Upper lobe of left lung (tissue), 4 donors: ENCODE data around the gene GALP.

Source experiments
- CTCF ChIP-seq, 6 experiments: fragments of 450-650 bp in 4 of 6; fragments of 200-600 bp in 2 of 6; sonication (generic) in 2 of 6; IDR thresholded peaks; one replicate each; pipeline ENCODE4 v1.5.1; 2016 to 2019; ENCODE audit warnings: antibody characterized with exemption in 6 of 6
- EP300 ChIP-seq, 4 donors: sonication (generic); formaldehyde crosslinking; IDR thresholded peaks; one replicate each; pipeline ENCODE4 v1.5.1; 2017; ENCODE audit warnings: antibody characterized with exemption in 4 of 4, control low read depth in 2 of 4
- POLR2A ChIP-seq, 4 donors: fragments of 450-650 bp; IDR thresholded peaks; one replicate each; pipeline ENCODE4 v1.5.1; 2016 to 2017; ENCODE audit warnings: antibody characterized with exemption in 4 of 4, mild to moderate bottlenecking in 2 of 4
- POLR2AphosphoS5 ChIP-seq, 2 donors: sonication (generic); formaldehyde crosslinking; IDR thresholded peaks; one replicate each; pipeline ENCODE4 v1.5.1; 2017; ENCODE audit warnings: antibody characterized with exemption in 2 of 2

GRCh38 chr19:56199687-56200086 is 23.9 kb downstream of the GALP start:
- TF ChIP-seq CTCF (IDR thresholded peaks at IDR 0.05) = no peak
- TF ChIP-seq EP300 (IDR thresholded peaks at IDR 0.05) = no peak
- no peak for TF ChIP-seq POLR2A (IDR thresholded peaks at IDR 0.05)
- TF ChIP-seq POLR2AphosphoS5 (IDR thresholded peaks at IDR 0.05) = no peak
